Right lobe of liver (tissue), 4 donors: ENCODE results near the gene DIP2C.

Source experiments
- POLR2A ChIP-seq: fragments of 450-650 bp; IDR thresholded peaks from one replicate; pipeline ENCODE4 v1.6.1; 2017; ENCODE audit warnings: antibody characterized with exemption, mild to moderate bottlenecking
- TF ChIP-seq, protein P1 (sequence below), 4 donors: fragments of 200-600 bp in 3 of 4; fragments of 450-650 bp in 1 of 4; IDR thresholded peaks; one replicate each; pipeline versions ENCODE4 v1.5.1 to v1.8.0; 2016 to 2022; ENCODE audit warnings: antibody characterized with exemption in 4 of 4, mild to moderate bottlenecking in 2 of 4
- donor health status: DM: no; HTN: no; CAD: no.
- donor health status: DM: no; HTN: no; CAD: no.
- donor health status: DM: no; HTN: yes; CAD: no.

DNA sequence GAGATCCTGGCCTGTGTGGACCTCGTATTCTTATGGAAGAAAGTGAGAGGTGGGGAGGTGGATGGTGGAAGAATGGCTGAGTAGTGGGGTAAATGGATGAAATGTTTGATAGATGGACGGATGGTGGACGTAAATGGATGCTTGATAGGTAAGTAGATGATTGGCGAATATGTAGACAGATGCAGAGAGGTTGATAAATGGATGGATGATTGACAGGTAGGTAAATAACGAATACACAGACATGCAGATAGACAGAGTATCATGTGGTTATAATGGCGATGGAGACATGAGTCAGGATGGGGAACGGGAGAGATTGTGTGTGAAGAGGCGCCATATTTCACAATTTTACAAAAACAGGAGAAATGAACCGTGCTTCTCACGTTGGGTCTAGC lies 219.5 kb downstream of the DIP2C start:
- no peak for TF ChIP-seq POLR2A
- TF ChIP-seq, protein P1, sequence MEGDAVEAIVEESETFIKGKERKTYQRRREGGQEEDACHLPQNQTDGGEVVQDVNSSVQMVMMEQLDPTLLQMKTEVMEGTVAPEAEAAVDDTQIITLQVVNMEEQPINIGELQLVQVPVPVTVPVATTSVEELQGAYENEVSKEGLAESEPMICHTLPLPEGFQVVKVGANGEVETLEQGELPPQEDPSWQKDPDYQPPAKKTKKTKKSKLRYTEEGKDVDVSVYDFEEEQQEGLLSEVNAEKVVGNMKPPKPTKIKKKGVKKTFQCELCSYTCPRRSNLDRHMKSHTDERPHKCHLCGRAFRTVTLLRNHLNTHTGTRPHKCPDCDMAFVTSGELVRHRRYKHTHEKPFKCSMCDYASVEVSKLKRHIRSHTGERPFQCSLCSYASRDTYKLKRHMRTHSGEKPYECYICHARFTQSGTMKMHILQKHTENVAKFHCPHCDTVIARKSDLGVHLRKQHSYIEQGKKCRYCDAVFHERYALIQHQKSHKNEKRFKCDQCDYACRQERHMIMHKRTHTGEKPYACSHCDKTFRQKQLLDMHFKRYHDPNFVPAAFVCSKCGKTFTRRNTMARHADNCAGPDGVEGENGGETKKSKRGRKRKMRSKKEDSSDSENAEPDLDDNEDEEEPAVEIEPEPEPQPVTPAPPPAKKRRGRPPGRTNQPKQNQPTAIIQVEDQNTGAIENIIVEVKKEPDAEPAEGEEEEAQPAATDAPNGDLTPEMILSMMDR (IDR thresholded peaks at IDR 0.05): no peak
